ENCODE data around the gene SIGMAR1.

DNA sequence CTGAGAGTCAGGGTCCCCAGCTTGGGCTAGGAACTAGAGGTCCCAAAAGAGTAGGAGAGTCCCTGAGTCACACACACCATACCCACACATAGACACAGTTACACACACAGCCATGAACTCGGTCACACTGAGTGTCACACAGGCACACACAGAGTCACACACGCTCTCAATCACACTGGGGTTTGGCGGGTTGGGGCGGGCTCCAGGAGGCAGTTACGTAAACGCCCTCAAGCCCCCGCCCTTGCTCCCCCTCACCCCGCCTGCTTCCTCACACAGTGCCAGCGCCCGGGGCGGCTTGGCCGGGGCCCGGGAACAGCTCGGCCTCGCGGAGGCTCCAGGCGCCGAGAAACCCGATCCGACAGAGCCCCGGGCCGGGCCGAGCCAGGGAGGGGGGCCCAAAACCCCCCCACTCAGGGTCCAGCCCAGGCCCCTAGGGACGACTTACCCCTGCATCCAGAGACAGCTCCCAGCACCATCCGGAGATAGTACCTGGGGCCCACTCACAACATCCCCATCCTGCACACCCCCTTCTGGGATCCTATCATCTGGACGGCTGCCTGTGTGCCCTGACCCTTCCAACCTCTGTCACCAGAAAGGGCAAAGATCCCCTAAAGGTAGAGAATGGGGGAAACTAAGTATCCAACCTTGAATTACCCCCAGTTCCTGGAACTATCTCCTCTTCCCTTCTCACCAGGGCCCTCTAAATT, 44.5 kb downstream of the SIGMAR1 start:
- TF ChIP-seq, protein P1, sequence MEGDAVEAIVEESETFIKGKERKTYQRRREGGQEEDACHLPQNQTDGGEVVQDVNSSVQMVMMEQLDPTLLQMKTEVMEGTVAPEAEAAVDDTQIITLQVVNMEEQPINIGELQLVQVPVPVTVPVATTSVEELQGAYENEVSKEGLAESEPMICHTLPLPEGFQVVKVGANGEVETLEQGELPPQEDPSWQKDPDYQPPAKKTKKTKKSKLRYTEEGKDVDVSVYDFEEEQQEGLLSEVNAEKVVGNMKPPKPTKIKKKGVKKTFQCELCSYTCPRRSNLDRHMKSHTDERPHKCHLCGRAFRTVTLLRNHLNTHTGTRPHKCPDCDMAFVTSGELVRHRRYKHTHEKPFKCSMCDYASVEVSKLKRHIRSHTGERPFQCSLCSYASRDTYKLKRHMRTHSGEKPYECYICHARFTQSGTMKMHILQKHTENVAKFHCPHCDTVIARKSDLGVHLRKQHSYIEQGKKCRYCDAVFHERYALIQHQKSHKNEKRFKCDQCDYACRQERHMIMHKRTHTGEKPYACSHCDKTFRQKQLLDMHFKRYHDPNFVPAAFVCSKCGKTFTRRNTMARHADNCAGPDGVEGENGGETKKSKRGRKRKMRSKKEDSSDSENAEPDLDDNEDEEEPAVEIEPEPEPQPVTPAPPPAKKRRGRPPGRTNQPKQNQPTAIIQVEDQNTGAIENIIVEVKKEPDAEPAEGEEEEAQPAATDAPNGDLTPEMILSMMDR (IDR thresholded peaks at IDR 0.05 in 4 of 5, conservative IDR thresholded peaks at IDR 0.05 in 1 of 5), result no peak
- TF ChIP-seq POLR2A (IDR thresholded peaks at IDR 0.05), result peak in 1 of 2 donors; percentile 15

Measured in gastrocnemius medialis (tissue), 4 donors.